K562 (cell line): Measurements from ENCODE around the gene GDF11. TPM values are rescaled to one million over a fixed set of nuclear protein-coding genes. Genes with fewer than 3 reads are reported as not detected.

Experiments
- ZNF584 ChIP-seq: fragments of 200-800 bp; sonication (Bioruptor generic); IDR thresholded peaks from 2 replicates; pipeline ENCODE4 v1.6.1; 2016; ENCODE audit warnings: low read depth, mild to moderate bottlenecking, missing genetic modification characterization, missing compliant biosample characterization
- polyA plus RNA-seq, 8 experiments: library from polyadenylated mRNA; depleted of rRNA in 4 of 8; stranded (reverse) in 5 of 8; unstranded in 3 of 8; fragments of >200 nt; fragmentation: Nextera tagmentation in 2 of 8; fragmentation: Illumina TruSeq in 1 of 8; extraction: Ambion mirVana in 2 of 8; extraction: Trizol in 1 of 8; gene quantifications; 2 replicates each; pipeline versions ENCODE4 v1.2.1 to v1.2.3, GENCODE V29; 2011 to 2014; ENCODE audit warnings: inconsistent platforms in 1 of 8, missing spikeins in 1 of 8
- total RNA-seq, 7 experiments: library from RNA; depleted of rRNA in 6 of 7; stranded (reverse); fragments of >200 nt in 6 of 7; fragmentation: Illumina TruSeq in 2 of 7; extraction: Trizol in 2 of 7; gene quantifications; 2 replicates each; pipeline versions ENCODE4 v1.2.1 to v1.2.3, GENCODE V29; 2011 to 2021; ENCODE audit warnings: low replicate concordance in 1 of 7
- TF ChIP-seq, protein P1 (sequence below): fragments of 450-650 bp; IDR thresholded peaks from 2 replicates; pipeline ENCODE4 v1.6.1; 2016; ENCODE audit warnings: mild to moderate bottlenecking, moderate library complexity

Gene GDF11
- total and polyA plus RNA-seq, 9 of the 15 experiments (the other 6 are each of a cell fraction or from before 2014, with no cell fraction given), result 1.4 to 15.7 (median 4.8) TPM

DNA sequence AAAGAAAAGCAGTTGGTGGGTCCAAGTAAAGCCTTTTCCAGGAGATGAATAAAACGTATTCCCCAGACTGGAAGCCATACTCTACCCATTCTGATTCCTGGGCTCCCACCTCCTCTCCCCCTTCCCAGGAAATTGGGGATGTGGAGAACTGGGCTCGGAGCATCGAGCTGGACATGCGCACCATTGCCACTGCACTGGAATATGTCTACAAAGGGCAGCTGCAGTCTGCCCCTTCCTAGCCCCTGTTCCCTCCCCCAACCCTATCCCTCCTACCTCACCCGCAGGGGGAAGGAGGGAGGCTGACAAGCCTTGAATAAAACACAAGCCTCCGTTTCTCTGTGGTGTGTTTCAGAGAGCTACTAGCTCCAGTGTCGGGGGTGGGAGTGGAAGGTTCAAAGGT, 23.6 kb upstream of the GDF11 start (continued):
- TF ChIP-seq, protein P1, sequence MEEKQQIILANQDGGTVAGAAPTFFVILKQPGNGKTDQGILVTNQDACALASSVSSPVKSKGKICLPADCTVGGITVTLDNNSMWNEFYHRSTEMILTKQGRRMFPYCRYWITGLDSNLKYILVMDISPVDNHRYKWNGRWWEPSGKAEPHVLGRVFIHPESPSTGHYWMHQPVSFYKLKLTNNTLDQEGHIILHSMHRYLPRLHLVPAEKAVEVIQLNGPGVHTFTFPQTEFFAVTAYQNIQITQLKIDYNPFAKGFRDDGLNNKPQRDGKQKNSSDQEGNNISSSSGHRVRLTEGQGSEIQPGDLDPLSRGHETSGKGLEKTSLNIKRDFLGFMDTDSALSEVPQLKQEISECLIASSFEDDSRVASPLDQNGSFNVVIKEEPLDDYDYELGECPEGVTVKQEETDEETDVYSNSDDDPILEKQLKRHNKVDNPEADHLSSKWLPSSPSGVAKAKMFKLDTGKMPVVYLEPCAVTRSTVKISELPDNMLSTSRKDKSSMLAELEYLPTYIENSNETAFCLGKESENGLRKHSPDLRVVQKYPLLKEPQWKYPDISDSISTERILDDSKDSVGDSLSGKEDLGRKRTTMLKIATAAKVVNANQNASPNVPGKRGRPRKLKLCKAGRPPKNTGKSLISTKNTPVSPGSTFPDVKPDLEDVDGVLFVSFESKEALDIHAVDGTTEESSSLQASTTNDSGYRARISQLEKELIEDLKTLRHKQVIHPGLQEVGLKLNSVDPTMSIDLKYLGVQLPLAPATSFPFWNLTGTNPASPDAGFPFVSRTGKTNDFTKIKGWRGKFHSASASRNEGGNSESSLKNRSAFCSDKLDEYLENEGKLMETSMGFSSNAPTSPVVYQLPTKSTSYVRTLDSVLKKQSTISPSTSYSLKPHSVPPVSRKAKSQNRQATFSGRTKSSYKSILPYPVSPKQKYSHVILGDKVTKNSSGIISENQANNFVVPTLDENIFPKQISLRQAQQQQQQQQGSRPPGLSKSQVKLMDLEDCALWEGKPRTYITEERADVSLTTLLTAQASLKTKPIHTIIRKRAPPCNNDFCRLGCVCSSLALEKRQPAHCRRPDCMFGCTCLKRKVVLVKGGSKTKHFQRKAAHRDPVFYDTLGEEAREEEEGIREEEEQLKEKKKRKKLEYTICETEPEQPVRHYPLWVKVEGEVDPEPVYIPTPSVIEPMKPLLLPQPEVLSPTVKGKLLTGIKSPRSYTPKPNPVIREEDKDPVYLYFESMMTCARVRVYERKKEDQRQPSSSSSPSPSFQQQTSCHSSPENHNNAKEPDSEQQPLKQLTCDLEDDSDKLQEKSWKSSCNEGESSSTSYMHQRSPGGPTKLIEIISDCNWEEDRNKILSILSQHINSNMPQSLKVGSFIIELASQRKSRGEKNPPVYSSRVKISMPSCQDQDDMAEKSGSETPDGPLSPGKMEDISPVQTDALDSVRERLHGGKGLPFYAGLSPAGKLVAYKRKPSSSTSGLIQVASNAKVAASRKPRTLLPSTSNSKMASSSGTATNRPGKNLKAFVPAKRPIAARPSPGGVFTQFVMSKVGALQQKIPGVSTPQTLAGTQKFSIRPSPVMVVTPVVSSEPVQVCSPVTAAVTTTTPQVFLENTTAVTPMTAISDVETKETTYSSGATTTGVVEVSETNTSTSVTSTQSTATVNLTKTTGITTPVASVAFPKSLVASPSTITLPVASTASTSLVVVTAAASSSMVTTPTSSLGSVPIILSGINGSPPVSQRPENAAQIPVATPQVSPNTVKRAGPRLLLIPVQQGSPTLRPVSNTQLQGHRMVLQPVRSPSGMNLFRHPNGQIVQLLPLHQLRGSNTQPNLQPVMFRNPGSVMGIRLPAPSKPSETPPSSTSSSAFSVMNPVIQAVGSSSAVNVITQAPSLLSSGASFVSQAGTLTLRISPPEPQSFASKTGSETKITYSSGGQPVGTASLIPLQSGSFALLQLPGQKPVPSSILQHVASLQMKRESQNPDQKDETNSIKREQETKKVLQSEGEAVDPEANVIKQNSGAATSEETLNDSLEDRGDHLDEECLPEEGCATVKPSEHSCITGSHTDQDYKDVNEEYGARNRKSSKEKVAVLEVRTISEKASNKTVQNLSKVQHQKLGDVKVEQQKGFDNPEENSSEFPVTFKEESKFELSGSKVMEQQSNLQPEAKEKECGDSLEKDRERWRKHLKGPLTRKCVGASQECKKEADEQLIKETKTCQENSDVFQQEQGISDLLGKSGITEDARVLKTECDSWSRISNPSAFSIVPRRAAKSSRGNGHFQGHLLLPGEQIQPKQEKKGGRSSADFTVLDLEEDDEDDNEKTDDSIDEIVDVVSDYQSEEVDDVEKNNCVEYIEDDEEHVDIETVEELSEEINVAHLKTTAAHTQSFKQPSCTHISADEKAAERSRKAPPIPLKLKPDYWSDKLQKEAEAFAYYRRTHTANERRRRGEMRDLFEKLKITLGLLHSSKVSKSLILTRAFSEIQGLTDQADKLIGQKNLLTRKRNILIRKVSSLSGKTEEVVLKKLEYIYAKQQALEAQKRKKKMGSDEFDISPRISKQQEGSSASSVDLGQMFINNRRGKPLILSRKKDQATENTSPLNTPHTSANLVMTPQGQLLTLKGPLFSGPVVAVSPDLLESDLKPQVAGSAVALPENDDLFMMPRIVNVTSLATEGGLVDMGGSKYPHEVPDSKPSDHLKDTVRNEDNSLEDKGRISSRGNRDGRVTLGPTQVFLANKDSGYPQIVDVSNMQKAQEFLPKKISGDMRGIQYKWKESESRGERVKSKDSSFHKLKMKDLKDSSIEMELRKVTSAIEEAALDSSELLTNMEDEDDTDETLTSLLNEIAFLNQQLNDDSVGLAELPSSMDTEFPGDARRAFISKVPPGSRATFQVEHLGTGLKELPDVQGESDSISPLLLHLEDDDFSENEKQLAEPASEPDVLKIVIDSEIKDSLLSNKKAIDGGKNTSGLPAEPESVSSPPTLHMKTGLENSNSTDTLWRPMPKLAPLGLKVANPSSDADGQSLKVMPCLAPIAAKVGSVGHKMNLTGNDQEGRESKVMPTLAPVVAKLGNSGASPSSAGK, result no peak
- TF ChIP-seq ZNF584 (CRISPR knock-in tag), result no peak
- TF ChIP-seq, all 486 proteins: peak for 0
